Calu3 (cell line): ENCODE data around the gene ZNF25. TPM values are rescaled to one million over a fixed set of nuclear protein-coding genes. Genes with fewer than 3 reads are reported as not detected.
"Not testable (repeated sequence)": the region's sequence is repeated elsewhere in the genome, so short reads cannot be mapped to it uniquely, and the experiment has no call there.

Experiments
- BruUV-seq: library from RNA; stranded (reverse); fragments of 400-500 nt; replicated peaks from 2 replicates; lab custom pipeline; 2021; lab: Mats Ljungman, UMichigan
- CTCF ChIA-PET: fragments of 300-600 bp; sonication (Branson Sonifier 250); formaldehyde crosslinking; loops from one replicate; lab custom pipeline; 2022; ENCODE audit warnings: antibody characterized with exemption; lab: Charles Lee
- DNase-seq: peaks from one replicate; pipeline ENCODE4 v3.0.0; 2022
- H3K27ac Mint-ChIP-seq: one replicate; pipeline ENCODE4 v1.8.0; 2022; ENCODE audit warnings: mixed read lengths; ENCODE audit not compliant: unreplicated experiment
- H3K27me3 Mint-ChIP-seq: one replicate; pipeline ENCODE4 v1.8.0; 2022; ENCODE audit warnings: mixed read lengths; ENCODE audit not compliant: unreplicated experiment
- H3K36me3 Mint-ChIP-seq: one replicate; pipeline ENCODE4 v1.8.0; 2022; ENCODE audit warnings: mild to moderate bottlenecking, moderate library complexity, mixed read lengths; ENCODE audit not compliant: insufficient read depth, unreplicated experiment
- H3K4me1 Mint-ChIP-seq: one replicate; pipeline ENCODE4 v1.8.0; 2022; ENCODE audit warnings: mild to moderate bottlenecking, low read depth, mixed read lengths; ENCODE audit not compliant: unreplicated experiment
- H3K4me3 Mint-ChIP-seq: one replicate; pipeline ENCODE4 v1.8.0; 2022; ENCODE audit warnings: mild to moderate bottlenecking, low read depth, moderate library complexity, mixed read lengths; ENCODE audit not compliant: unreplicated experiment
- H3K9me3 Mint-ChIP-seq: one replicate; pipeline ENCODE4 v1.8.0; 2022; ENCODE audit warnings: low read depth, mixed read lengths; ENCODE audit not compliant: unreplicated experiment
- intact Hi-C: fragments of 100-400 bp; cut with micrococcal nuclease; formaldehyde crosslinking; loops from one replicate; pipeline ENCODE4 v1.10.0; 2022; ENCODE audit not compliant: unreplicated experiment
- total RNA-seq: library from RNA; stranded (reverse); gene quantifications from 2 replicates; pipeline ENCODE4 v1.2.3, GENCODE V29; 2022
- TF ChIP-seq, protein P1 (sequence below): fragments of 200-600 bp; IDR thresholded peaks from one replicate; pipeline ENCODE4 v1.8.0; 2022; ENCODE audit warnings: antibody characterized with exemption; ENCODE audit not compliant: unreplicated experiment

The ZNF25 gene
- total RNA-seq, 1 experiment from 2014 or later, result 2.8 TPM

DNA sequence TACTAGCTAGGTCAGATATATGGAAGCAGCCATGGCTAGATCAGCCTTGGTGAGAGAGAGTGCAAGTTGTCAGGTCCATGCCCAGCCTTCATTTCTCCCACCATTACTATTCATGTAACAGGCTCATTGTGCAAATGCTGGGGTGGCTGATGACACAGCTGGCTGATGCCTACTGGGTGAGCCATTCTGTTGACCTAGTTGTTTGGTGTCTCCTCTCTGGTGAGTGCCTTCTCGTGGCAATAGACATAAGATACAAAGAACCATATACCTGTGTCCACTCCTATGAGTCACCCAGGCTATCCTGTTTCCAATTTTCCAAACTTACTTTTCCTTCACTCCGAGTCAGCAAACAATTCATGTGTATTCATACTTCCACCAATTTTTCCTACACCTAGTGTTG, 46.0 kb downstream of the ZNF25 start:
- TF ChIP-seq, protein P1, sequence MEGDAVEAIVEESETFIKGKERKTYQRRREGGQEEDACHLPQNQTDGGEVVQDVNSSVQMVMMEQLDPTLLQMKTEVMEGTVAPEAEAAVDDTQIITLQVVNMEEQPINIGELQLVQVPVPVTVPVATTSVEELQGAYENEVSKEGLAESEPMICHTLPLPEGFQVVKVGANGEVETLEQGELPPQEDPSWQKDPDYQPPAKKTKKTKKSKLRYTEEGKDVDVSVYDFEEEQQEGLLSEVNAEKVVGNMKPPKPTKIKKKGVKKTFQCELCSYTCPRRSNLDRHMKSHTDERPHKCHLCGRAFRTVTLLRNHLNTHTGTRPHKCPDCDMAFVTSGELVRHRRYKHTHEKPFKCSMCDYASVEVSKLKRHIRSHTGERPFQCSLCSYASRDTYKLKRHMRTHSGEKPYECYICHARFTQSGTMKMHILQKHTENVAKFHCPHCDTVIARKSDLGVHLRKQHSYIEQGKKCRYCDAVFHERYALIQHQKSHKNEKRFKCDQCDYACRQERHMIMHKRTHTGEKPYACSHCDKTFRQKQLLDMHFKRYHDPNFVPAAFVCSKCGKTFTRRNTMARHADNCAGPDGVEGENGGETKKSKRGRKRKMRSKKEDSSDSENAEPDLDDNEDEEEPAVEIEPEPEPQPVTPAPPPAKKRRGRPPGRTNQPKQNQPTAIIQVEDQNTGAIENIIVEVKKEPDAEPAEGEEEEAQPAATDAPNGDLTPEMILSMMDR, result no peak
- Mint-ChIP-seq H3K9me3 (no peaks in the 10 kb centered on the region), H3K4me1 (no peaks in the 10 kb centered on the region), H3K36me3 (no peaks in the 10 kb centered on the region), H3K4me3 (no peak overlapping the region), H3K27me3 (no peaks in the 10 kb centered on the region), H3K27ac (no peak overlapping the region)
- CTCF ChIA-PET, result no interaction called here
- no TSS peak for BruUV-seq
- no peak for DNase-seq
- intact Hi-C loops, result no loop called here

DNA sequence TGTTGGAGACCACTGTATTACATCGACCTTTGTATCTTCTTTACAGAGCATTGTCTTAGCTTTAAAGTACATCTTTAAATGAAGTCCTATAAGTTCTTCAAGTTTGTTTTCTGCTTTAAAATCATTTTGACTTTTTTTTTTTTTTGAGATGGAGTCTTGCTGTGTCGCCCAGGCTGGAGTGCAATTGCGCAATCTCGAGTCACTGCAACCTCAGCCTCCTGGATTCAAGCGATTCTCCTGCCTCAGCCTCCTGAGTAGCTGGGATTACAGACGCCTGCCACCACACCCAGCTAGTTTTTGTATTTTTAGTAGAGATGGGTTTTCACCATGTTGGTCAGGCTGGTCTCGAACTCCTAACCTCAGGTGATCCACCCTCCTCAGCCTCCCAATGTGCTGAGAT, 68.3 kb downstream of the ZNF25 start:
- BruUV-seq, H3K27ac Mint-ChIP-seq, H3K9me3 Mint-ChIP-seq, H3K27me3 Mint-ChIP-seq, intact Hi-C loops, DNase-seq, H3K4me3 Mint-ChIP-seq, H3K36me3 Mint-ChIP-seq, H3K4me1 Mint-ChIP-seq, CTCF ChIA-PET: not testable (repeated sequence)

DNA sequence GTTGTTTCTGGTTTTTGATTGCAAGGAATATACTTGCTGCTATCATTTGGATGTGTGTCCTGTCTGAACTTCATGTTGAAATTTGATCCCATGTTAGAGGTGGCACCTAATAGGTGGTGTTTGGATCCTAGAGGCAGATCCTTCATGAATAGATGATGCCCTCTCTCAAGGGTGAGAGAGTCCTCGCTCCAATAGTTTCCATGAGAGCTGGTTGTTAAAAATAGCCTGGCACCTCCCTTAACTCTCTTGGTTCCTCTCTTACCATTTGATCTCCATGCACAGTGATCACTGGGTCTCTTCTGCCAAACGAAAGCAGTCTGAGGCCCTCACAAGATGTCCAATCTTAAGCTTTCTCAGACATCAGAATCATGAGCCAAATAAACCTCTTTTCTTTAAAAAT, 70.1 kb downstream of the ZNF25 start:
- intact Hi-C loops, result no loop called here
- no TSS peak for BruUV-seq
- CTCF ChIA-PET, result no interaction called here
- H3K4me1 Mint-ChIP-seq, result no peaks in the 10 kb centered on the region
- H3K36me3 Mint-ChIP-seq, result no peaks in the 10 kb centered on the region
- no peaks in the 10 kb centered on the region for H3K27me3 Mint-ChIP-seq
- no peak overlapping the region for H3K4me3 Mint-ChIP-seq
- H3K27ac Mint-ChIP-seq, result no peak overlapping the region
- H3K9me3 Mint-ChIP-seq, result peaks cover 5% of the 10 kb centered on the region
- no peak for DNase-seq
- TF ChIP-seq, protein P1, result no peak

Other genes starting within 250 kb of the ZNF25 start
- 8.9 and 10.8 TPM in 2 replicates for gene ZNF248, start 119.0 kb downstream of the ZNF25 start, total RNA-seq
- 19.0 and 21.7 TPM in 2 replicates for gene ZNF33A, start 34.0 kb upstream of the ZNF25 start, total RNA-seq
- gene ZNF37A, start 117.7 kb upstream of the ZNF25 start, total RNA-seq, result 8.1 and 8.6 TPM in 2 replicates